ENCODE results near the gene ANKRD40.
A peak's percentile ranks its signal among the peaks of the same experiment; 100 is the strongest.
"Not testable (repeated sequence)": the region's sequence is repeated elsewhere in the genome, so short reads cannot be mapped to it uniquely, and the experiment has no call there.

Gene ANKRD40

GRCh38 chr17:50728112-50728429 is 20.4 kb upstream of the ANKRD40 start:
- H3K4me1 ChIP-seq (ENCODE audit: control insufficient read depth, insufficient read depth, low read length), result peaks cover 38% of the 10 kb centered on the region

GRCh38 chr17:50725769-50726655 is 18.3 kb upstream of the ANKRD40 start:
- Histone ChIP-seq H3K27ac (ENCODE audit: low read length) (no peak overlapping the region), H3K9ac (ENCODE audit: low read length in 2 of 2) (no peak overlapping the region), H3K9me3 (ENCODE audit: control insufficient read depth in 2 of 2, low read length in 2 of 2) (no peaks in the 10 kb centered on the region), H3K36me3 (ENCODE audit: control insufficient read depth in 2 of 2, insufficient read depth in 2 of 2, low read length in 2 of 2) (no peaks in the 10 kb centered on the region), H3K27me3 (ENCODE audit: control insufficient read depth in 1 of 2, insufficient read depth in 2 of 2, low read length in 2 of 2) (no peaks in the 10 kb centered on the region), H3K4me1 (ENCODE audit: control insufficient read depth, insufficient read depth, low read length) (peaks cover 46% of the 10 kb centered on the region), H3K4me3 (ENCODE audit: low read length in 2 of 2) (no peak overlapping the region)

More at GRCh38 chr17:50728112-50728429, 20.4 kb upstream of the ANKRD40 start:
- H3K9ac ChIP-seq (ENCODE audit: low read length in 2 of 2), result no peak overlapping the region
- no peaks in the 10 kb centered on the region for H3K27me3 ChIP-seq (ENCODE audit: control insufficient read depth in 1 of 2, insufficient read depth in 2 of 2, low read length in 2 of 2)
- no peaks in the 10 kb centered on the region for H3K9me3 ChIP-seq (ENCODE audit: control insufficient read depth in 2 of 2, low read length in 2 of 2)
- no peak overlapping the region for H3K4me3 ChIP-seq (ENCODE audit: low read length in 2 of 2)
- H3K36me3 ChIP-seq (ENCODE audit: control insufficient read depth in 2 of 2, insufficient read depth in 2 of 2, low read length in 2 of 2), result no peaks in the 10 kb centered on the region
- H3K27ac ChIP-seq (ENCODE audit: low read length), result no peak overlapping the region

DNA sequence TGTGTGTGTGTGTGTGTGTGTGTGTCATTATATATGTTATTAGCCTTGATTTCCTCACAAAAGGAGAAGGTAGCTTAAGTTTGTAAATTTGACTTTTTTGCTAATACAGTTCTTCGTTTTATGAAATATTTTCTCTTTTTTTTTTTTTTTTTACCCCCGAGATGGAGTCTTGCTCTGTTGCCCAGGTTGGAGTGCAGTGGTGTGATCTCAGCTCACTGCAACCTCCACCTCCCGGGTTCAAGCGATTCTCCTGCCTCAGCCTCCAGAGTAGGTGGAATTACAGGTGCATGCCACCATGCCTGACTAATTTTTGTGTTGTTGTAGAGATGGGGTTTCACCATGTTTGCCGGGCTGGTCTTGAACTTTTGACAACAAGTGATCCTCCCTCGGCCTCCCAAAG is 16.9 kb upstream of the ANKRD40 start:
- peaks cover 36% of the 10 kb centered on the region for H3K4me1 ChIP-seq (ENCODE audit: control insufficient read depth, insufficient read depth, low read length)
- H3K36me3 ChIP-seq (ENCODE audit: control insufficient read depth in 2 of 2, insufficient read depth in 2 of 2, low read length in 2 of 2), result not testable (repeated sequence)

DNA sequence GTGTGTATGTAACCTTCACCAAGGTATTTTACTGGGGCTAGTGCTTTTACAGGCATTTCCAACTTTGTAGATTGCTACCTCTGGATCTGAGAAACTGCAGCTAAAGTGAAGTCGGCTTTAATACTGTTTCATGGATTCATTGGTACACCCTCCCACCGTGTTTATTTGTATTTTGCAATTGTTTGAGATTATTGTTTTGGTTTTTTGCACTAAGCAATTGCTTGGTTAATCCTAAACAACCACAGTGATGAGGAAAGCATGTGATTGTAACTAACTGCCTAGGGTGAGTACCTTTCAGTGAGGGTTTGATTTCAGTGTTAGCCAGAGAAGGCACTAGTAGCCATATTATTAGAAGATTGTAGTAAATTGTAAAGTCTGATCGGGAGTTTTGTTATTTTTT is 15.0 kb upstream of the ANKRD40 start:
- no peak overlapping the region for H3K4me3 ChIP-seq (ENCODE audit: low read length in 2 of 2)
- H3K4me1 ChIP-seq (ENCODE audit: control insufficient read depth, insufficient read depth, low read length), result peaks cover 32% of the 10 kb centered on the region
- no peaks in the 10 kb centered on the region for H3K27me3 ChIP-seq (ENCODE audit: control insufficient read depth in 1 of 2, insufficient read depth in 2 of 2, low read length in 2 of 2)
- H3K27ac ChIP-seq (ENCODE audit: low read length), result no peak overlapping the region
- no peaks in the 10 kb centered on the region for H3K36me3 ChIP-seq (ENCODE audit: control insufficient read depth in 2 of 2, insufficient read depth in 2 of 2, low read length in 2 of 2)
- no peak overlapping the region for H3K9ac ChIP-seq (ENCODE audit: low read length in 2 of 2)
- no peaks in the 10 kb centered on the region for H3K9me3 ChIP-seq (ENCODE audit: control insufficient read depth in 2 of 2, low read length in 2 of 2)

More for the DNA sequence above, 16.9 kb upstream of the ANKRD40 start:
- H3K27me3 ChIP-seq (ENCODE audit: control insufficient read depth in 1 of 2, insufficient read depth in 2 of 2, low read length in 2 of 2); H3K27ac ChIP-seq (ENCODE audit: low read length); H3K9ac ChIP-seq (ENCODE audit: low read length in 2 of 2); H3K4me3 ChIP-seq (ENCODE audit: low read length in 2 of 2); H3K9me3 ChIP-seq (ENCODE audit: control insufficient read depth in 2 of 2, low read length in 2 of 2): not testable (repeated sequence)

DNA sequence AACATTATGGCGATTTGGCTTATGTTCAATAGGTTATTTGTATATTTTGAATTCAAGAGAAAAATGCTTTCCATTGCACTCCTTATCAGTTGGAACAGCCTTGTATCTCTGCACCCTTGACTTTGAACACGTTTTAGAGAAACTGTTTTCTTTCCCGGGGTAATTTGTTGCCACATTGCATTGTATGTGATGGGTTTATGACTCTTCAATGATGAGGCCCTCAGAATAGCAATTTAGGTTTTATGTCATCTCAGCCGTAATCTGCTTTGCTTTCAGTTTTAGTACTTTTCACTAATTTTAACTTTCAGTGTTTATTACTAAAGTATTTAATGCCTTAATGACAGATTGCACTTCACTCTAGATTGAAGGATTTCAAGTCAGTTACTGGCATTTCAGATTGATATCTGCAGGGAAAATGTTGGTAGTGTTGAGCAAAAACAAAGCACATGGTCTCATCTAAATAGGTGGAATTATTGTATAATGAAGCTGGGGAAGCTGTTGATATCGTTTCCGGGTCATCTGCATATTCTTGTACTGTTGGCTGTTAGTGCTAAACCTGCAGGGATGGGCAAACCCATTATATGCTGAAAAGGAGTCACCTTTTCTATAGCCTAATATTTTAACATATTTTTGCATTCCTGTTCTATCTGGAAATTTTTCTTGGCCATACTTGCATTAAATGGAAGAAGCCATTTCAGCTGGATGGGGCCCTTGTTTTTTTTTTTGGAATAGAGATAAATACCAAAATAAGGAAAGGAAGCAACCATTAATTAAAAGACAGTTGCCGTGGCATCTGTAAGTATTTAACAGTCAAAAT is 13.7 kb upstream of the ANKRD40 start:
- Histone ChIP-seq H3K27me3 (ENCODE audit: control insufficient read depth in 1 of 2, insufficient read depth in 2 of 2, low read length in 2 of 2) (no peaks in the 10 kb centered on the region), H3K4me1 (ENCODE audit: control insufficient read depth, insufficient read depth, low read length) (peaks cover 26% of the 10 kb centered on the region), H3K4me3 (ENCODE audit: low read length in 2 of 2) (peak overlapping the region; percentile 74 to 81), H3K27ac (ENCODE audit: low read length) (no peak overlapping the region), H3K9me3 (ENCODE audit: control insufficient read depth in 2 of 2, low read length in 2 of 2) (no peaks in the 10 kb centered on the region), H3K36me3 (ENCODE audit: control insufficient read depth in 2 of 2, insufficient read depth in 2 of 2, low read length in 2 of 2) (no peaks in the 10 kb centered on the region), H3K9ac (ENCODE audit: low read length in 2 of 2) (peak overlapping the region; percentile 1 to 92)

DNA sequence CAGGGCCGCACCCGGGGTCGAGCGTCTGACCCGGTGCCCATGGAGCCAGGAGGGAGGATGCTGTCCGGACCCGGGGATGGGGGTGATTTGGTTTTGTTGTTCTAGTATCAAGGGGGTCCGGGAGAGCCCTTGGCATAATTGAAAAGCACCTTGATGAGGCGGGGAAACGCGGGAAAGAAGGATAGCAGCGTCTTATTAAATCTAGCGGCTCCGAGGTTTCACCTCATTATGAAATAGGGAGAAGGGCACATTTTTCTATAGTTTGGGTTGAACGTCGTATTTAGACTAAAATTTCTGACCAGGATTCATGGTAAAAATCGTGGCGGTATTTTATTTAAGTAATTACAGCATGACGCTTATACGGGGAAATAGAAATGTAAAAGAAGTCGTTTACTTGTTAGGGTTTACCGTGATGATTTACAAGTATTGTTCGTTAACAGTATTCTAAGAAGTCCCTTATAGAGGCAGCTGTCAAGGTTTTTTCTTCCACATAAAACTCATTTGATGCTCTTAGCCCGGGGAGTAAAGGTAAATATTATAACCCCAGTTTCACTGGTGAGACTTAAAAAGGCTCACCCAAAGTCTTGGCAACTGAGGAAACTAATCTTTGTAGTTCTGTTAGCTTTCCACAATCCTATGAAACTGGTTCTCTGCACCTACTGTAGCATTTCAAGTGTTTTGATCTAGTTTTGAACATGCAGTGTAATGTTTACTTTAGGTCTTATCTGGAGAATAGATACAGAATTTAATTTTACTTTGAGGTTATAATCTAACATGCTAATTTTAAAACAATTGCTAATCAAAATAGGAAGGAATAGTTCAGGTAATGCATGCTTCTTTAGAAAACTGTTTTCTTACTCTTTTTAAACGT is 12.4 kb upstream of the ANKRD40 start:
- peaks cover 19% of the 10 kb centered on the region for H3K4me1 ChIP-seq (ENCODE audit: control insufficient read depth, insufficient read depth, low read length)
- H3K4me3 ChIP-seq (ENCODE audit: low read length in 2 of 2), result peak overlapping the region; percentile 74 to 81
- no peaks in the 10 kb centered on the region for H3K36me3 ChIP-seq (ENCODE audit: control insufficient read depth in 2 of 2, insufficient read depth in 2 of 2, low read length in 2 of 2)
- H3K27ac ChIP-seq (ENCODE audit: low read length), result peak overlapping the region; percentile 93
- H3K9ac ChIP-seq (ENCODE audit: low read length in 2 of 2), result peak overlapping the region; percentile 92 to 97
- no peaks in the 10 kb centered on the region for H3K9me3 ChIP-seq (ENCODE audit: control insufficient read depth in 2 of 2, low read length in 2 of 2)
- H3K27me3 ChIP-seq (ENCODE audit: control insufficient read depth in 1 of 2, insufficient read depth in 2 of 2, low read length in 2 of 2), result no peaks in the 10 kb centered on the region

GRCh38 chr17:50719144-50719923 is 11.6 kb upstream of the ANKRD40 start, which contains the start of gene LUC7L3:
Gene LUC7L3 (plus strand): TSS chr17:50719603. CDS start chr17:50719733, 130 bp downstream.
- Histone ChIP-seq H3K27ac (ENCODE audit: low read length) (peak within 1 kb of the TSS; percentile 93), H3K9ac (ENCODE audit: low read length in 2 of 2) (peak within 1 kb of the TSS; percentile 92 to 97), H3K27me3 (ENCODE audit: control insufficient read depth in 1 of 2, insufficient read depth in 2 of 2, low read length in 2 of 2) (no peaks in the 10 kb centered on the region), H3K4me3 (ENCODE audit: low read length in 2 of 2) (peak within 1 kb of the TSS; percentile 74 to 81), H3K4me1 (ENCODE audit: control insufficient read depth, insufficient read depth, low read length) (peaks cover 19% of the 10 kb centered on the region), H3K36me3 (ENCODE audit: control insufficient read depth in 2 of 2, insufficient read depth in 2 of 2, low read length in 2 of 2) (no peaks in the 10 kb centered on the region), H3K9me3 (ENCODE audit: control insufficient read depth in 2 of 2, low read length in 2 of 2) (no peaks in the 10 kb centered on the region)

GRCh38 chr17:50715471-50715870 is 7.8 kb upstream of the ANKRD40 start:
- H3K4me1 ChIP-seq (ENCODE audit: control insufficient read depth, insufficient read depth, low read length), result no peaks in the 10 kb centered on the region
- no peaks in the 10 kb centered on the region for H3K9me3 ChIP-seq (ENCODE audit: control insufficient read depth in 2 of 2, low read length in 2 of 2)
- H3K27me3 ChIP-seq (ENCODE audit: control insufficient read depth in 1 of 2, insufficient read depth in 2 of 2, low read length in 2 of 2), result no peaks in the 10 kb centered on the region
- no peaks in the 10 kb centered on the region for H3K36me3 ChIP-seq (ENCODE audit: control insufficient read depth in 2 of 2, insufficient read depth in 2 of 2, low read length in 2 of 2)
- H3K9ac ChIP-seq (ENCODE audit: low read length in 2 of 2), result no peak overlapping the region
- H3K27ac ChIP-seq (ENCODE audit: low read length), result no peak overlapping the region
- H3K4me3 ChIP-seq (ENCODE audit: low read length in 2 of 2), result no peak overlapping the region

- Histone ChIP-seq H3K4me3 (ENCODE audit: low read length in 2 of 2) (no peak overlapping the region), H3K9me3 (ENCODE audit: control insufficient read depth in 2 of 2, low read length in 2 of 2) (no peaks in the 10 kb centered on the region), H3K27ac (ENCODE audit: low read length) (no peak overlapping the region), H3K4me1 (ENCODE audit: control insufficient read depth, insufficient read depth, low read length) (peaks cover 16% of the 10 kb centered on the region), H3K36me3 (ENCODE audit: control insufficient read depth in 2 of 2, insufficient read depth in 2 of 2, low read length in 2 of 2) (no peaks in the 10 kb centered on the region), H3K27me3 (ENCODE audit: control insufficient read depth in 1 of 2, insufficient read depth in 2 of 2, low read length in 2 of 2) (no peaks in the 10 kb centered on the region), H3K9ac (ENCODE audit: low read length in 2 of 2) (no peak overlapping the region)
Observed at GRCh38 chr17:50712641-50713040, 4.9 kb upstream of the ANKRD40 start.

DNA sequence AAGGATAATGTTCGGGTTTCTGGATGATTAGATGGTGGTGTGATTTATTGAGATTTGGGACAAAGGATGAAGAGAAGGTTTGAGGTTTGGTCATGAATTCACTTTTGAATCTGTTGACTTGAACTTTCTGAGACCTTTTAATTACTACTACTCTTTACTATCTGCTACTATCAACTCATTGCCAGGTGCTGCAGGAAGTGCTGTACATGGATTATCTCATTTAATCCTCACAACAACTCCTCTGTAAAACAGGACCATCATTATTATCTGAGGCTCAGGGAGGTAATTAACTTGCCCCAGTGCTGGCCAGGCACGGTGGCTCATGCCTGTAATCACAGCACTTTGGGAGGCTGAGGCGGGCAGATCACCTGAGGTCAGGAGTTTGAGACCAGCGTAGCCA is 2.9 kb upstream of the ANKRD40 start:
- H3K27ac ChIP-seq (ENCODE audit: low read length), result no peak overlapping the region
- no peak overlapping the region for H3K4me3 ChIP-seq (ENCODE audit: low read length in 2 of 2)
- no peaks in the 10 kb centered on the region for H3K9me3 ChIP-seq (ENCODE audit: control insufficient read depth in 2 of 2, low read length in 2 of 2)
- H3K27me3 ChIP-seq (ENCODE audit: control insufficient read depth in 1 of 2, insufficient read depth in 2 of 2, low read length in 2 of 2), result no peaks in the 10 kb centered on the region
- H3K4me1 ChIP-seq (ENCODE audit: control insufficient read depth, insufficient read depth, low read length), result peaks cover 26% of the 10 kb centered on the region
- no peak overlapping the region for H3K9ac ChIP-seq (ENCODE audit: low read length in 2 of 2)
- no peaks in the 10 kb centered on the region for H3K36me3 ChIP-seq (ENCODE audit: control insufficient read depth in 2 of 2, insufficient read depth in 2 of 2, low read length in 2 of 2)

All from stomach smooth muscle (tissue), 2 donors.